Epithelial cell of esophagus (primary cell): ENCODE measurements around the gene SUPT3H.
"Not testable (repeated sequence)": the region's sequence is repeated elsewhere in the genome, so short reads cannot be mapped to it uniquely, and the experiment has no call there.

Experiments used
- DNase-seq: peaks from one replicate; pipeline ENCODE4 v3.0.0; 2010; ENCODE audit warnings: low read depth
- H3K4me3 ChIP-seq: 2 replicates; pipeline ENCODE4 v1.5.1; 2011; ENCODE audit warnings: mild to moderate bottlenecking, low read length, control low read depth
- TF ChIP-seq, protein P1 (sequence below): IDR thresholded peaks from 2 replicates; pipeline ENCODE4 v1.5.1; 2011; ENCODE audit warnings: low read depth, mild to moderate bottlenecking, low read length, control low read depth, inconsistent platforms; ENCODE audit not compliant: insufficient read depth; ENCODE audit errors: missing control alignments

The SUPT3H gene

DNA sequence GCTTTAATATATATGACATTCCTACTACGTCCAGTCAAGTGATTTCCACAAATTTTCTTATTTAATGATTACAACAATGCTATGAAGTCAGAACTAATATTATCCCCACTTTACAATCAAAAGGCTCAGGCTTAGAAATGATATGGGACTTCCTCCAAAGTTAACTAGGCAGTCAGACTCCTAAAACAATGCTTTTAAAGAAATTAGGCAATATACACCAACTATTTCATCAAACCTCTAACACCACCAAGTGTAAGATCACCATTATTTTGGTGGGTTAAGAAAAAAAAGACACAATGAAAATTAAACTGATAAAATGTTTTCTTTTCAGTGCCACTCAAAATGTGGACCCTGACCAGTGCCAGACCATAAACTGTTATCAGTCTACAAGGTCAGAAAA, 305.7 kb downstream of the SUPT3H start:
- H3K4me3 ChIP-seq: no peak overlapping the region
- no peak for DNase-seq
- TF ChIP-seq, protein P1, sequence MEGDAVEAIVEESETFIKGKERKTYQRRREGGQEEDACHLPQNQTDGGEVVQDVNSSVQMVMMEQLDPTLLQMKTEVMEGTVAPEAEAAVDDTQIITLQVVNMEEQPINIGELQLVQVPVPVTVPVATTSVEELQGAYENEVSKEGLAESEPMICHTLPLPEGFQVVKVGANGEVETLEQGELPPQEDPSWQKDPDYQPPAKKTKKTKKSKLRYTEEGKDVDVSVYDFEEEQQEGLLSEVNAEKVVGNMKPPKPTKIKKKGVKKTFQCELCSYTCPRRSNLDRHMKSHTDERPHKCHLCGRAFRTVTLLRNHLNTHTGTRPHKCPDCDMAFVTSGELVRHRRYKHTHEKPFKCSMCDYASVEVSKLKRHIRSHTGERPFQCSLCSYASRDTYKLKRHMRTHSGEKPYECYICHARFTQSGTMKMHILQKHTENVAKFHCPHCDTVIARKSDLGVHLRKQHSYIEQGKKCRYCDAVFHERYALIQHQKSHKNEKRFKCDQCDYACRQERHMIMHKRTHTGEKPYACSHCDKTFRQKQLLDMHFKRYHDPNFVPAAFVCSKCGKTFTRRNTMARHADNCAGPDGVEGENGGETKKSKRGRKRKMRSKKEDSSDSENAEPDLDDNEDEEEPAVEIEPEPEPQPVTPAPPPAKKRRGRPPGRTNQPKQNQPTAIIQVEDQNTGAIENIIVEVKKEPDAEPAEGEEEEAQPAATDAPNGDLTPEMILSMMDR: no peak

DNA sequence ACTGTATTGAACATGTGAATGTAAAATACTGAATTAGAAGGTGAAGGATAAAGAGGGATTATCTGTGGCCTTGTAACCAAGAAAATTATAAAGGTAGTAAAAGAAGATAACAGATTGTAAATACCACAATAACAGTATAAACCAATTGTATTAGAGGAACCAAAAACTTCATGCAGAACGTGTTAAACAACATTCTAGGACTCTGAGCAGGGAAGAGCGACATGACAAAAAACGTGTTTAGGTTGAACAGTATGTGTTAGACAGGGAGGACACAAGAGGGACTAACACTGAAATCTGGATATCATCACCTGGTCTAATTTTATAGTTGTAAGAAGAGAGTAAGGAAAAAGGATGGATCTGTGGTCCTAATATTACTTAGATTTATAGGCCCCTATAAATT, 308.6 kb downstream of the SUPT3H start:
- DNase-seq: no peak
- TF ChIP-seq, protein P1: no peak
- no peak overlapping the region for H3K4me3 ChIP-seq

DNA sequence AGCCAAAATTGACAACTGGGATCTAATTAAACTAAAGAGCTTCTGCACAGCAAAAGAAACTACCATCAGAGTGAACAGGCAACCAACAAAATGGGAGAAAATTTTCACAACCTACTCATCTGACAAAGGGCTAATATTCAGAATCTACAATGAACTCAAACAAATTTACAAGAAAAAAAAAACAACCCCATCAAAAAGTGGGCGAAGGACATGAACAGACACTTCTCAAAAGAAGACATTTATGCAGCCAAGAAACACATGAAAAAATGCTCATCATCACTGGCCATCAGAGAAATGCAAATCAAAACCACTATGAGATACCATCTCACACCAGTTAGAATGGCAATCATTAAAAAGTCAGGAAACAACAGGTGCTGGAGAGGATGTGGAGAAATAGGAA, 310.3 kb downstream of the SUPT3H start:
- H3K4me3 ChIP-seq, DNase-seq: not testable (repeated sequence)

DNA sequence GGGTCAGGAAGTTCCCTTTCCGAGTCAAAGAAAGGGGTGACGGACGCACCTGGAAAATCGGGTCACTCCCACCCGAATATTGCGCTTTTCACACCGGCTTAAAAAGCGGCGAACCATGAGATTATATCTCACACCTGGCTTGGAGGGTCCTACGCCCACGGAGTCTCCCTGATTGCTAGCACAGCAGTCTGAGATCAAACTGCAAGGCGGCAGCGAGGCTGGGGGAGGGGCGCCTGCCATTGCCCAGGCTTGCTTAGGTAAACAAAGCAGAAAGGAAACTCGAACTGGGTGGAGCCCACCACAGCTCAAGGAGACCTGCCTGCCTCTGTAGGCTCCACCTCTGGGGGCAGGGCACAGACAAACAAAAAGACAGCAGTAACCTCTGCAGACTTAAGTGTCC, 315.1 kb downstream of the SUPT3H start:
- not testable (repeated sequence) for DNase-seq, H3K4me3 ChIP-seq

DNA sequence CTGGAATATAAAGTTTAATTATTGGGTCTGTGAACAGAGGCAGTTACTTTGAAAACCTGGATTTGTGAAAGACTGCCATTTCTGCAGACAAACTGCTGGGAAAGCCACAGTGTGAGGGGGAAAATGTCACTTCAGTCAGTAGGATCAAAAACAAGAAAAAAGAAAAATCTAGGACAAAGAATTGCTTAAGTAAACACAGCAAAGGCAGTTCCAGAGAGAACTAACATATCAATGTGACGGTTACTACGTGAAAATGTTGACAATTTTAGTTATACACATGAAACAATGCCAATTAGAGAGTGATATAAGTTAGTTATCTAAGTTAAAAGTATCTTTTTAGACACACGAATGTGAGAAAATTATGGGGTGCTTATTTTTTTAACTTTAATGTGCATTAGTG, 320.0 kb downstream of the SUPT3H start:
- no peak for DNase-seq
- TF ChIP-seq, protein P1: no peak

DNA sequence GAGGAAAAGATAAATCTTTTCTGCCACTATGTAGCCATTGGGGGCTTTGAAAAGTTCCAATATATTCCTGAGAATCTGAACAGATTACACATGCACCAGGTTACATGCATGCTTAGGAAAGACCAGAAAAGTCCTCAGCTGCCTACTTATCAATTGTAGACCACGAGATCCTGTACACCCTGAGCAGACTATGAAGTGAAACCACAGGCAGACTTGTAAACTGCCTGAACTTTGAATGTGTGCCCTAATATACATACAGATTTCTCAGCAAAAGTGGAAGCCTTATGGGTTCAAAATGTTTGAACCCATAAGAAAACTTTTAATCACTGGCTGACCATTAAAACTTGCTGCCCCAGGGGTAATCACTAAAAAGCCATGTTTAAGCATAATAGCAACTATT, 323.1 kb downstream of the SUPT3H start:
- TF ChIP-seq, protein P1: no peak
- H3K4me3 ChIP-seq: no peak overlapping the region
- no peak for DNase-seq

More for the DNA sequence above, 320.0 kb downstream of the SUPT3H start:
- H3K4me3 ChIP-seq: no peak overlapping the region

DNA sequence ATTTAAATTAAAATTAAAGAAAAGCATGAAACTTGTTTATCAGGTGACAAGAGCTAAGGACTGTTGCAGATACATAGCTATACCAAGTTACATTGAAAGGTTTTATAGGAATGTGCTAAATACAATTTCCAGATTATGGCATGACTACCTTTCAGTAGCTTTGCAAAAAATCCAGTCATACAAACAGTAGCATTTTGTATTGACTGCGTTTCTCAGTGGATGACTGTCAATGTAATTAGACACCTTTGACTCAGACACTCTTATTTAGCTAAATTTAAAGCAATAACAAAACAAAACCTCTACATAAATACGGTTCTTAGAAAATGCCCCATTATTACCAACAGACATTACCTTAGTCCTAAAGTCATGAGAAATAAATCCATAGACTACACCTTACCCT, 325.4 kb downstream of the SUPT3H start:
- H3K4me3 ChIP-seq: no peak overlapping the region
- DNase-seq: peak; percentile 46
- TF ChIP-seq, protein P1: no peak

DNA sequence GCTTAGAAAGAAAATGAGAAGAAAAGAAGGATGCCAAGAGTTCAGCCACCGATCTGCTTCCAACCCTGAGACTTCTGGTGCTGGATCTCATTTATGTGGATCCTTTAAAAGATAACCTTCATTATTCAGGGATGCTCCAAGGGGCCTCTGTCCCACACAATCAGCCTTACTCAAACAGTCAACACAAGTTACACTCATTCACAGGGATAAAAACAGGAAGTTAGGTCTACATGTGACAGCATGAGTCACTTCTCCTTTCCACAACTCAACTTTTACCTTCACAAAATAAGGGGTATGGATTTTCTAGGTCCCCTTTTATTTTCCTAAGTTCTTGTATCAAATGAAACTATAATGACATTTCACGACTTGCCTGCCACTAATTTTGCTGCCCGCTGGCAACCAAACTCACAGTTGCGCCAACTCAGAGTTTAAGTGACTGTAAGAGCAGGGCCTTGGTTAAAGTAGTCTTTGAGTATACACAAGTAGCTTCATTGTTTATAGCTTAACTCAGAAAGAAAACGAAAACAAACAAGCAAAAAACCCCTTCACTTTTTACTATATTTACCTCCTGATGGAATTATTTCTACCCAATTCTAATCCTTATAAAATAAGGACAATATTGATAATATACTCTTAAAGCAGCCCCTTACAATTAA, 328.4 kb downstream of the SUPT3H start:
- peak; percentile 36 for DNase-seq
- no peak overlapping the region for H3K4me3 ChIP-seq
- TF ChIP-seq, protein P1: no peak
